NCI-H345 treated with DMSO at 0.1 percent for 48 hours (cell line): ENCODE results near the gene EPHB4.
"Not testable (repeated sequence)": the region's sequence is repeated elsewhere in the genome, so short reads cannot be mapped to it uniquely, and the experiment has no call there.

Experiments used
- DNase-seq: peaks from one replicate; lab custom pipeline; 2025; ENCODE audit not compliant: unreplicated experiment; lab: John Stamatoyannopoulos, UW

Gene EPHB4

DNA sequence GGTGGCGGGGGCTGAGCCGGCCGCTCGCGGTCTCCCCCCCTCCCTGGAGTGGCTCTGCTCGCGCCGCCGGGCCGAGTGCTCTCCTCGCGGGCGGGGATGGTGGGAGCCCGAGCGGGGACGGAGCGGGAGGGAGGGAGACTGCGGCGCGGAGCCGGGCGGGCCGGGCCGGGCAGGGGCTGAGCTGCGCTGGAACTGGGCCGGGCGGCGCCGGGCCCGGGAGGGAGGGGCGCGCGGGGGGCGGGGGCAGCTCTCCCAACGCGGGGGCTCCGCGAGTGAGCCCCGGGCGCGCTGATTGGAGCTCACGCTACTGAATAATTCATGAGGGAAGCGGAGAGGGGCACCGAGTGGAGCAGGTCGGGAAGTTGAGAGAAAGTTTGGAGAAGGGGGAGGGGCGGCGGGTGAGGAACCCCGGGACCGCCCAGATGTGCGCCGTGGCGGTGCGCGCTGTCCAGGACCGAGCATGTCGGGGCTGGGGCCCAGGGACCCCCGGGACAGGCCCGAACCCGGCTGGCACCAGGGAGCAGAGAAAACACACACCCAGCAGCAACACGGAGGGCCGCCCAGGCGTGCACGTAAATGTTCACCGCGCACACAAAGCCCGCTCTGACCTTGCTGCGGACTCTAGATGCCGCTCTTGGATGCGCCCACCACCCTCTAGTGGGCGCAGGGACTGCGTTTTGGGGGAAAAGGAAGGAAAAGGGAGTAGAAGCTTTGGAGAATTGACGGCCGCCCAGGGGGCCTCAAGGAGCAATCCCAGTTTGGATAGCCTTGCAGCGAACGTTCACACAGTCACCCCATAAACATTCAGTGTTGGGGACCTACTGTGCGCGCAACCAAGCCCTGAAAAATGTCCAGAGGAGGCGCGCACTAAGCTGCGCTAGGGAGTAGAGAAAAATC, at the start of gene EPHB4:
Gene EPHB4 (minus strand): TSS at position 194 of the 897 bp plus-strand sequence. CDS start 493 bp downstream, outside the sequence.
- DNase-seq = no peak

GRCh38 chr7:100875356-100875751, 48.0 kb upstream of the EPHB4 start:
- no peak for DNase-seq

DNA sequence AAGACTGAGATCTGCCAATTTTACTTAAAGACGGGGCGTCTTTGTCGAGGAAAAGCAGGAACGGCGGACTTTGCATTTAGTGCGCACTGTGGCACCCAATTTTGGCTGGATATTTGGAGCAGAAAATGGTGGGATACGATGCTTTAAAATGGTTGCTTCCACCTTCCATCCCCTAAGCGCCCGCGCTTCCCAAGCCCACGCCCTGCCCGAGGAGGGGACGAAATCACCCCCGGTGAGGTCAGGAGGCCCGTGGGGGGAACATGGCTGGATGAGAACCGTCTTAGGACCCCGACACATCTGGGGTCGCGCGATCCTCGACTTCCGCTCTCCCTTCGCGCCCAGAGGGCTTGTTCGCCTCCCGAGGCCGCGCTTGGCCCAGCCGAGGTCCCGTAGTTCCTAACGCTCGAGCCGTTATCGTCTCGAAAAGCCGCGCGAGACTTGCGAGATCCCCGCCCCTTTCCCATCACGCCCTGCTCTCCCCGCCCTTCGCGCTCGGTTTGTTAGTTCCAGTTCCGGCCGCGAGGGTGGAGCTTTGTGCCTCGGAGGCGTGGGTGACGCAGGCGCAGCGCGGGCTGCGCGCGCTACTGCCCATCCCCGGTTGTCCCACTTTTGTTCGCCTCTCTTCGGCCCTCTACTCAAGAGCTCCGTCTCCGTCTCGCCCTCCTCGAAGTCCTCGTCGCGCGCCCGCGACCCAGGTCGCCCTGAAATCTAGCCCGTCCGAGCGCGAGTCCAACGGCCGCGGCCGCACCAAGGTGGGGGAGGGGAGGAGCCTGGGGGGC, 47.4 kb upstream of the EPHB4 start, which contains the start of gene SRRT:
Gene SRRT (plus strand): TSS at position 527 of the 779 bp plus-strand sequence. CDS start 488 bp downstream, outside the sequence.
- peak; percentile 94 for DNase-seq

GRCh38 chr7:100874300-100874576, 46.9 kb upstream of the EPHB4 start:
- DNase-seq = no peak

GRCh38 chr7:100873599-100874299, 46.4 kb upstream of the EPHB4 start:
- DNase-seq = no peak

DNA sequence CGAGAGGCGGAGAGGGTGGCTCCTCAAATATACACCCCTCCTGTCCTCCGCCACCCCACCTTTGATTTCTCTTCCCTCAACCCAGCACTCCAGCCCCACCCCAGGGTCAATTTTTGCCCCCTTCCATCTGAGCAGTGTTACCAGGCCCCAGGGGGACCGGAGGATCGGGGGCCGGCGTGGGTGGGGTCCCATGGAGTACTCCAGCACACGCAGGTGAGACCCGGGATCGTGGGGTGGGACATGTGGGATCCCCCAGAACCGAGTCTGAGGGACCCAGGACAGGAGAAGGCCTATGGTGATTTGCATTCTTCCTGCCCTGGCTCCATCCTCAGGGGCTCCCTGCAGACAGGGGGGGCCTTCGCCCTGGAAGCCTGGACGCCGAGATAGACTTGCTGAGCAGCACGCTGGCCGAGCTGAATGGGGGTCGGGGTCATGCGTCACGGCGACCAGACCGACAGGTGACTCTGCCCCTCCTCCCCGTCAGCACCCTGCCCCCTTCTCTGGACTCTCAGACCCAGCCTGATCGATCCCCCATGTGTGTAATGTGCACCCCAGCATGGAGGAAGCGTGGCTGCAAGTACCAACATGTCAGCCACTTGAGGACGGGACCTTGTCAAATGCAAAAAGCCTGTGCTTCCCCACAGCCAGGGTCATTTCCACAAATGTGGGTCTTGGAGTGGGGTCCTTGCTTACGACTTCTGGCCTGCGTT, 40.6 kb upstream of the EPHB4 start:
- DNase-seq = no peak

DNA sequence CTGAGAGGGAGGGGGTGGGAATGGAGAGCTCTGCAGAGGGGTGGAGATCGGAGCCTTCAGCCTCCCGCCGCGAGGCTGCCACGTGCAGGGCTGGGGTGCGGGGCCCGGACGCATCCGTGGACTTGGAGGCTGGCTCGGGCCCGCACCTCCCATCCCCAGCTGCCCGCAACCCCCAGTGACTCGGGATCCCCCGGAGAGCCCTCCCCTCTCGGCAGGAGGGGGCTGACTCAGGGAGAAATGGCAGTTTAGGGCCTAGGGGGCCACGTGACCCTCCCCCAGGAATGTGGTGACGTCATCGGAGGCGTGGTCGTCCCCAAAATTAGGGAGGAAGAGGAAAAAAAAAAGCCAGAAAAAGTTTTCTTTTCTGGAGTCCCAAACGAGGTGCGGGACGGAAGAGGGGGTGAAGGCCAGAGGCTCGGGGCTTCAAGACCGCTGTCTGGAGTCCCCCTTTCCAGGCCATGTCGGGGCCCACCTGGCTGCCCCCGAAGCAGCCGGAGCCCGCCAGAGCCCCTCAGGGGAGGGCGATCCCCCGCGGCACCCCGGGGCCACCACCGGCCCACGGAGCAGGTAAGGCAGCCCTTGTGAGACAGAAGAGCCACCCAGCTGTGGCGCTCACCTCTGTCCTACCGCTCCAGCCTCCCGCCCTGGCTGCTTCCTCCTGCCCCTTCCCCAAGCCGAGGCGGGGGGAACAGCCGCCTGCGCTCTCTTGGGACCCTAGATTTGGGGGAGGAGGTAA, 39.9 kb upstream of the EPHB4 start, which contains the start of gene TRIP6:
Gene TRIP6 (plus strand): TSS at position 348 of the 736 bp plus-strand sequence. CDS start 111 bp downstream, at position 459.
- DNase-seq = no peak

DNA sequence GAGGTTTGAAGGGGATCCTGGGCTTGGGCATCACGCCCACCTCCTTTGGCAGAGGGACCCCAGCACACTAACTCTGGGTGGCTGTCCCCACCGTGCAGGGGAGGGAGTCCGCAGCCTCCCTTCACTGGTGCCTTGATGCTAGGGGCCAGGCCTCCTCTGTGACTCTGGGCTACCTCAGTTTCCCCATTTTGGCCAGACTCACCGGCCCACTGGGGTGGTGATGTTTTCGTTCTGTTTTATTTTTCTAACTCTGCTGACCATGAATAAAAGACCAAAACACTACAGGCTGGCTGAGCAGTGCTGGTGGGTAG, 39.4 kb upstream of the EPHB4 start:
- no peak for DNase-seq

DNA sequence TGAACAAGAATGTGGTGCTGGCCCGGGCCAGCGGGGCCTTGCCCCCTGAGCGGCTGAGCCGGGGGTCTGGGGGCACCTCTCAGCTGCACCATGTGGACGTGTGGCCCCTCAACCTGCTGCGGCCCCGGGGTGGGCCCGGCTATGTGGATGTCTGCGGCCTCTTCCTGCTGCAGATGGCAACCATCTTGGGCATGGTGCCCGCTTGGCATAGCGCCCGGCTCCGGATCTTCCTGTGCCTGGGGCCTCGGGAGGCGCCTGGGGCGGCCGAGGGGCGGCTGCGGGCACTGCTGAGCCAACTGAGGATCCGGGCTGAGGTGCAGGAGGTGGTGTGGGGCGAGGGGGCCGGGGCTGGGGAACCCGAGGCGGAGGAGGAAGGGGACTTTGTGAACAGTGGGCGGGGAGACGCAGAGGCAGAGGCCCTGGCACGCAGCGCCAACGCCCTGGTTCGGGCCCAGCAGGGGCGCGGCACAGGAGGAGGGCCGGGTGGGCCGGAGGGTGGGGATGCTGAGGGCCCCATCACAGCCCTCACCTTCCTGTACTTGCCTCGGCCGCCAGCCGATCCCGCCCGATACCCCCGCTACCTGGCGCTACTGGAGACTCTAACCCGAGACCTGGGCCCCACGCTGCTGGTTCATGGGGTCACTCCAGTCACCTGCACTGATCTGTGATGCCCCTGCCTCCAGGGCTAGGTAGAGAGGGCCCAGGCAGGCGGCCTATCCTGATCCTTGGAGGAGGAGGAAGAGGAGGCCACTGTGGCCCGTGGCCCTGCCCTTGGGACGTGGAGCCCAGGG, 38.8 kb upstream of the EPHB4 start:
- no peak for DNase-seq

DNA sequence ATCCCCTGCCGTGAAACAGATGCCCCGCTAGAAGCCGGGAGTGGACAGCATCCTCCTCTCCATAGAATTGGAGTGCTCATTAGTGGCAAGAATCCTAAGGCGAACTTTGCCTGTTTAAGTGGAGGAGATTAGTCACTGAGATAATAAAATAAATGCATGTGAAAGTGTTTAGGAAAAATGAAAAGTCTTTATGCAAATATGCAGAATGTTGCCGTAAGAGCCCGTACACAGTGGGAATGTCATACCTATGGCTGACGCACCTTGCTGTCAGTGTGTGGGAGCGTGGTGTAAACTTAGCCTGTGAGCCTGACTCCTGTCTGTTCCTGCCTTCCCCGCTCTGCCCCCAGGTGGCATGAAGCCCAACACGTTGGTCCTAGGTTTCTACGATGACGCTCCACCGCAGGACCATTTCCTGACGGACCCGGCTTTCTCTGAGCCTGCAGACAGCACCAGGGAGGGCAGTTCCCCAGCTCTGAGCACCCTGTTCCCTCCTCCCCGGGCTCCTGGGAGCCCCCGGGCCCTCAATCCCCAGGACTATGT, 38.1 kb upstream of the EPHB4 start:
- no peak for DNase-seq

DNA sequence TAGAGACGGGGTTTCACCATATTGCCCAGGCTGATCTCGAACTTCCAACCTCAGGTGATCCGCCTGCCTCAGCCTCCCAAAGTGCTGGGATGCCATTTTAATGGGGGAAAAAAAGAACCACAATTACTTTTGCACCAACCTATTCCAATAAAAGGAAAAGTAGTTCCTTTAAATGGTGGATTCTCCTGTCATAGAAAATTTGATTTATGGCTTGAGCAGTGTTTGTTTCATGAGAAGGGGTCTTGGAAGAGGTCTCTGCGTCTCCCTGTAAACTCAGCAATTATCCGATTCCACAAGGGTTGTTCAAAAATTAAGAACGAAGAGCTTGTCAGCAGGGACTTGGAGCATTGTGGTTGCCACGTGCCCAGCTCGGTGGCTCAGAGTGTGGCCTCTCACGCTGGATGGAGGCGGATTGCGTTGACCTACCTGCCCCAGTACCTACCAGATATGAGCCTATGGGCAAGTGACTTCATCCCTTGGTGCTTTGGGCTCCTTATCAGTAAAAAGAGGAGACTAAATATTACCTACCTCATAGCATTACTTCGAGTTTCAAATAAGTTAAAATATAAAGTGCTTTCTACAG, 37.0 kb upstream of the EPHB4 start:
- DNase-seq = no peak

GRCh38 chr7:100863406-100863950, 36.2 kb upstream of the EPHB4 start:
- no peak for DNase-seq

DNA sequence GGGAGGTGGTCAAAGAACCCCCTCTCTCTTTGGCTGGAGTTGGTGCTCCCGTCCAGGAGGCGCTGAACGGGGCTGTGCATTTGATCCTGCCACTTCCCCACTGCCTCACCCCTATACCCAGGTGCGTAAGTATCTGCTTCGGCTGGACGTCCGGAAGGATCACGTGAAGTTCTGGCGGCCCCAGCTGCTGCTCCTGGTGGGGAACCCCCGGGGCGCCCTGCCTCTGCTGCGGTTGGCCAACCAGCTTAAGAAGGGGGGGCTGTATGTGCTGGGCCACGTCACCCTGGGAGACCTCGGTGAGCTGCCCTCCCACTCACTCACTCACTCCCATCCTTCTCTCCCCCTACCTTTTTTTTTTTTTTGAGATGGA, 34.3 kb upstream of the EPHB4 start:
- DNase-seq = no peak

- DNase-seq = no peak
Measured at GRCh38 chr7:100860702-100861615, 33.6 kb upstream of the EPHB4 start.

GRCh38 chr7:100859856-100860255, 32.5 kb upstream of the EPHB4 start:
- no peak for DNase-seq

- no peak for DNase-seq
Measured at GRCh38 chr7:100856871-100857282, 29.6 kb upstream of the EPHB4 start.

- no peak for DNase-seq
Measured at GRCh38 chr7:100855515-100855914, 28.2 kb upstream of the EPHB4 start.

- DNase-seq = not testable (repeated sequence)
Measured at GRCh38 chr7:100854899-100855298, 27.6 kb upstream of the EPHB4 start.
